Activated CD4-positive, alpha-beta memory T cell treated with anti-CD3 and anti-CD28 coated beads for 36 hours (primary cell): Measurements from ENCODE around the gene EIF6. TPM values are rescaled to one million over a fixed set of nuclear protein-coding genes. Genes with fewer than 3 reads are reported as not detected.
A peak's percentile ranks its signal among the peaks of the same experiment; 100 is the strongest.

Source experiments
- CTCF ChIA-PET: fragments of 350-600 bp; sonication (Branson Sonifier 250); formaldehyde crosslinking; loops from one replicate; lab custom pipeline; 2021; ENCODE audit warnings: antibody characterized with exemption, inconsistent platforms; lab: Charles Lee
- POLR2A ChIA-PET: fragments of 350-600 bp; sonication (Branson Sonifier 250); formaldehyde crosslinking; loops from one replicate; lab custom pipeline; 2021; ENCODE audit warnings: antibody characterized with exemption; lab: Charles Lee
- DNase-seq: peaks from one replicate; pipeline ENCODE4 v3.0.0-alpha.2; 2020
- H3K27ac Mint-ChIP-seq: one replicate; pipeline ENCODE4 v1.8.0; 2021; ENCODE audit warnings: mixed read lengths
- H3K27me3 Mint-ChIP-seq: one replicate; pipeline ENCODE4 v1.8.0; 2021; ENCODE audit warnings: mixed read lengths
- H3K36me3 Mint-ChIP-seq: one replicate; pipeline ENCODE4 v1.8.0; 2021; ENCODE audit warnings: mixed read lengths
- H3K4me1 Mint-ChIP-seq: one replicate; pipeline ENCODE4 v1.8.0; 2021; ENCODE audit warnings: low read depth, mixed read lengths
- H3K4me3 Mint-ChIP-seq: one replicate; pipeline ENCODE4 v1.8.0; 2021; ENCODE audit warnings: mild to moderate bottlenecking, mixed read lengths
- H3K9me3 Mint-ChIP-seq: one replicate; pipeline ENCODE4 v1.8.0; 2021; ENCODE audit warnings: mixed read lengths
- intact Hi-C: fragments of 100-400 bp; cut with micrococcal nuclease; formaldehyde crosslinking; loops from one replicate; pipeline ENCODE4 v1.15.1; 2023
- total RNA-seq, 2 experiments: library from RNA; stranded (reverse); gene quantifications; one replicate each; pipeline ENCODE4 v1.2.3, GENCODE V29; 2021

Gene EIF6
- total RNA-seq, 2 experiments from 2014 or later = 115 to 120 TPM

- Mint-ChIP-seq H3K4me1 (peaks cover 14% of the 10 kb centered on the region), H3K9me3 (no peaks in the 10 kb centered on the region), H3K27ac (no peak overlapping the region), H3K27me3 (no peaks in the 10 kb centered on the region), H3K36me3 (peaks cover 27% of the 10 kb centered on the region), H3K4me3 (no peak overlapping the region)
- no peak for DNase-seq
- intact Hi-C loops = loop anchor here (5.0 kb wide), 1 partner anchor 182 kb away; the partner anchor contains the start of gene TRPC4AP
- POLR2A ChIA-PET = no interaction called here
- CTCF ChIA-PET = interaction anchor here (0.8 kb wide), 1 partner anchor 55 kb away, joined by 3 read pairs; no protein-coding TSS in a partner anchor
These were observed 10.1 kb downstream of the EIF6 start for GRCh38 chr20:35274172-35275092.

GRCh38 chr20:35273449-35274171, 11.0 kb downstream of the EIF6 start:
- CTCF ChIA-PET = no interaction called here
- H3K36me3 Mint-ChIP-seq = peaks cover 21% of the 10 kb centered on the region
- H3K9me3 Mint-ChIP-seq = no peaks in the 10 kb centered on the region
- H3K4me1 Mint-ChIP-seq = peaks cover 14% of the 10 kb centered on the region
- H3K27me3 Mint-ChIP-seq = no peaks in the 10 kb centered on the region
- H3K27ac Mint-ChIP-seq = no peak overlapping the region
- H3K4me3 Mint-ChIP-seq = no peak overlapping the region
- POLR2A ChIA-PET = interaction anchor here (0.7 kb wide), 1 partner anchor 11 kb away, joined by 3 read pairs; the partner anchor contains the start of gene EIF6
- no peak for DNase-seq
- intact Hi-C loops = no loop called here

GRCh38 chr20:35271904-35272303, 12.7 kb downstream of the EIF6 start:
- no peaks in the 10 kb centered on the region for H3K27me3 Mint-ChIP-seq
- no peak overlapping the region for H3K4me3 Mint-ChIP-seq
- H3K27ac Mint-ChIP-seq = no peak overlapping the region
- intact Hi-C loops = no loop called here
- ChIA-PET CTCF (no interaction called here), POLR2A (no interaction called here)
- H3K4me1 Mint-ChIP-seq = peaks cover 7% of the 10 kb centered on the region
- H3K36me3 Mint-ChIP-seq = peaks cover 15% of the 10 kb centered on the region
- no peaks in the 10 kb centered on the region for H3K9me3 Mint-ChIP-seq
- no peak for DNase-seq

- Mint-ChIP-seq H3K4me3 (no peak overlapping the region), H3K9me3 (no peaks in the 10 kb centered on the region), H3K27me3 (no peaks in the 10 kb centered on the region), H3K36me3 (peaks cover 14% of the 10 kb centered on the region), H3K27ac (no peak overlapping the region), H3K4me1 (peaks cover 3% of the 10 kb centered on the region)
- DNase-seq = no peak
- POLR2A ChIA-PET = no interaction called here
- intact Hi-C loops = no loop called here
- CTCF ChIA-PET = no interaction called here
These were observed 13.3 kb downstream of the EIF6 start for GRCh38 chr20:35271073-35271882.

GRCh38 chr20:35270021-35270902, 14.3 kb downstream of the EIF6 start:
- Mint-ChIP-seq H3K36me3 (peaks cover 11% of the 10 kb centered on the region), H3K27ac (no peak overlapping the region), H3K9me3 (no peaks in the 10 kb centered on the region), H3K4me3 (no peak overlapping the region), H3K4me1 (peaks cover 2% of the 10 kb centered on the region), H3K27me3 (no peaks in the 10 kb centered on the region)
- POLR2A ChIA-PET = no interaction called here
- intact Hi-C loops = no loop called here
- no peak for DNase-seq
- CTCF ChIA-PET = interaction anchor here (0.6 to 2.6 kb wide), 6 partner anchors 7 to 174 kb away, joined by 3 to 21 read pairs (median 4); partner anchors contain the start of genes EDEM2 and MMP24OS

- Mint-ChIP-seq H3K4me1 (peaks cover 2% of the 10 kb centered on the region), H3K4me3 (no peak overlapping the region), H3K27ac (no peak overlapping the region), H3K9me3 (no peaks in the 10 kb centered on the region), H3K36me3 (peaks cover 11% of the 10 kb centered on the region), H3K27me3 (no peaks in the 10 kb centered on the region)
- ChIA-PET POLR2A (no interaction called here), CTCF (interaction anchor here (0.5 to 2.6 kb wide), 14 partner anchors 8 to 437 kb away, joined by 3 to 21 read pairs (median 4); partner anchors contain the start of genes EDEM2, GGT7 and MMP24OS)
- DNase-seq = peak; percentile 65
- intact Hi-C loops = loop anchor here (2.0 to 10.0 kb wide), 2 partner anchors 124 to 434 kb away; no protein-coding TSS in a partner anchor
These were observed 15.4 kb downstream of the EIF6 start for GRCh38 chr20:35269055-35269781.

- intact Hi-C loops = loop anchor here (10.0 kb wide), 1 partner anchor 432 kb away; no protein-coding TSS in a partner anchor
- CTCF ChIA-PET = interaction anchor here (1.4 kb wide), 1 partner anchor 171 kb away, joined by 4 read pairs; no protein-coding TSS in a partner anchor
- no peaks in the 10 kb centered on the region for H3K9me3 Mint-ChIP-seq
- H3K4me1 Mint-ChIP-seq = no peaks in the 10 kb centered on the region
- H3K27me3 Mint-ChIP-seq = no peaks in the 10 kb centered on the region
- no peak for DNase-seq
- POLR2A ChIA-PET = no interaction called here
- no peak overlapping the region for H3K27ac Mint-ChIP-seq
- peaks cover 11% of the 10 kb centered on the region for H3K36me3 Mint-ChIP-seq
- no peak overlapping the region for H3K4me3 Mint-ChIP-seq
These were observed 17.5 kb downstream of the EIF6 start for GRCh38 chr20:35267092-35267491.

GRCh38 chr20:35264755-35265154, 19.8 kb downstream of the EIF6 start:
- Mint-ChIP-seq H3K27me3 (no peaks in the 10 kb centered on the region), H3K9me3 (no peaks in the 10 kb centered on the region), H3K4me3 (no peak overlapping the region), H3K36me3 (peaks cover 5% of the 10 kb centered on the region), H3K27ac (no peak overlapping the region), H3K4me1 (no peaks in the 10 kb centered on the region)
- intact Hi-C loops = loop anchor here (10.0 kb wide), 1 partner anchor 430 kb away; no protein-coding TSS in a partner anchor
- ChIA-PET POLR2A (interaction anchor here (1.3 kb wide), 1 partner anchor 13 kb away, joined by 3 read pairs; the partner anchor contains the start of gene MMP24OS), CTCF (no interaction called here)
- DNase-seq = no peak

GRCh38 chr20:35263532-35264341, 20.8 kb downstream of the EIF6 start:
- no peak overlapping the region for H3K4me3 Mint-ChIP-seq
- no peak for DNase-seq
- H3K27me3 Mint-ChIP-seq = no peaks in the 10 kb centered on the region
- H3K27ac Mint-ChIP-seq = no peak overlapping the region
- H3K4me1 Mint-ChIP-seq = no peaks in the 10 kb centered on the region
- intact Hi-C loops = loop anchor here (10.0 kb wide), 1 partner anchor 429 kb away; no protein-coding TSS in a partner anchor
- no peaks in the 10 kb centered on the region for H3K9me3 Mint-ChIP-seq
- ChIA-PET POLR2A (interaction anchor here (1.3 kb wide), 1 partner anchor 14 kb away, joined by 3 read pairs; the partner anchor contains the start of gene MMP24OS), CTCF (no interaction called here)
- peaks cover 4% of the 10 kb centered on the region for H3K36me3 Mint-ChIP-seq
